HG03280 (cell line): Measurements from ENCODE around the gene NOS1AP.
"Not testable (repeated sequence)": the region's sequence is repeated elsewhere in the genome, so short reads cannot be mapped to it uniquely, and the experiment has no call there.

Experiments
- ATAC-seq: cut with Tn5 transposase; IDR thresholded peaks from one replicate; pipeline ENCODE4 v1.9.1; 2021; ENCODE audit warnings: mild to moderate bottlenecking, moderate library complexity; ENCODE audit not compliant: unreplicated experiment

Gene NOS1AP

GRCh38 chr1:162321809-162322422, 252.4 kb downstream of the NOS1AP start:
- no peak for ATAC-seq

- ATAC-seq = no peak
These were observed 253.5 kb downstream of the NOS1AP start for GRCh38 chr1:162323023-162323422.

GRCh38 chr1:162324396-162324795, 254.9 kb downstream of the NOS1AP start:
- ATAC-seq = no peak

GRCh38 chr1:162326559-162326958, 257.1 kb downstream of the NOS1AP start:
- no peak for ATAC-seq

GRCh38 chr1:162327144-162327787, 257.8 kb downstream of the NOS1AP start:
- ATAC-seq = no peak

- no peak for ATAC-seq
These were observed 258.3 kb downstream of the NOS1AP start for GRCh38 chr1:162327788-162328165.

GRCh38 chr1:162328512-162328911, 259.0 kb downstream of the NOS1AP start:
- ATAC-seq = no peak

- no peak for ATAC-seq
These were observed 260.3 kb downstream of the NOS1AP start for GRCh38 chr1:162329826-162330225.

- ATAC-seq = no peak
These were observed 264.5 kb downstream of the NOS1AP start for GRCh38 chr1:162333991-162334390.

- no peak for ATAC-seq
These were observed 265.6 kb downstream of the NOS1AP start for GRCh38 chr1:162335126-162335525.

GRCh38 chr1:162336621-162337285, 267.3 kb downstream of the NOS1AP start:
- ATAC-seq = no peak

GRCh38 chr1:162342452-162342983, 273.0 kb downstream of the NOS1AP start:
- no peak for ATAC-seq

GRCh38 chr1:162343470-162343869, 274.0 kb downstream of the NOS1AP start:
- ATAC-seq = no peak

GRCh38 chr1:162347281-162347680, 277.8 kb downstream of the NOS1AP start:
- no peak for ATAC-seq

GRCh38 chr1:162349635-162350330, 280.3 kb downstream of the NOS1AP start:
- ATAC-seq = no peak

- ATAC-seq = no peak
These were observed 281.9 kb downstream of the NOS1AP start for GRCh38 chr1:162351246-162351842.

GRCh38 chr1:162351874-162352273, 282.4 kb downstream of the NOS1AP start:
- ATAC-seq = not testable (repeated sequence)

- no peak for ATAC-seq
These were observed 283.6 kb downstream of the NOS1AP start for GRCh38 chr1:162353078-162353477.

GRCh38 chr1:162353702-162354101, 284.2 kb downstream of the NOS1AP start:
- no peak for ATAC-seq

GRCh38 chr1:162357681-162358266, 288.3 kb downstream of the NOS1AP start:
- ATAC-seq = no peak

- ATAC-seq = no peak
These were observed 289.4 kb downstream of the NOS1AP start for GRCh38 chr1:162358928-162359327.
